ENCODE measurements around the gene TMPRSS6. TPM values are rescaled to one million over a fixed set of nuclear protein-coding genes. Genes with fewer than 3 reads are reported as not detected.

TMPRSS6 gene
- total and polyA plus RNA-seq, 2 donors (not counting 1 experiment from before 2014, with no cell fraction given), result 0.03 TPM; not detected in 1

- Mint-ChIP-seq H3K4me1 (peaks cover 22% of the 10 kb centered on the region), H3K4me3 (peak overlapping the region; percentile 10), H3K27ac (no peak overlapping the region), H3K9me3 (ENCODE audit: insufficient read depth) (peaks cover 3% of the 10 kb centered on the region), H3K27me3 (no peaks in the 10 kb centered on the region)
- DNase-seq (no peak), ATAC-seq (ENCODE audit: low read depth) (no peak)
- WGBS (ENCODE audit: insufficient coverage), result 50% methylated on average over 17 of the region's 17 CpGs
- Histone ChIP-seq H3K4me3 (ENCODE audit: control extremely low read depth in 1 of 5, extremely low read depth in 1 of 5, insufficient read depth in 1 of 5, low read depth in 2 of 5, low read length in 4 of 5) (no peak overlapping the region), H3K9ac (ENCODE audit: low read length) (no peak overlapping the region), H4K20me1 (ENCODE audit: control insufficient read depth, insufficient read depth, low read length, poor library complexity, severe bottlenecking) (no peaks in the 10 kb centered on the region), H3K79me2 (ENCODE audit: control insufficient read depth, insufficient read depth, low read length) (no peaks in the 10 kb centered on the region), H3K9me3 (ENCODE audit: control extremely low read depth in 1 of 3, control insufficient read depth in 2 of 3, insufficient read depth in 1 of 3, low read length in 2 of 3) (no peaks in the 10 kb centered on the region), H3K27ac (ENCODE audit: low read length in 2 of 2) (no peak overlapping the region), H3K4me1 (ENCODE audit: control insufficient read depth in 2 of 2, insufficient read depth in 2 of 2, low read length in 2 of 2) (peaks cover 0 to 20% of the 10 kb centered on the region in 2 donors), H3K27me3 (replicated peaks in 1 of 4; ENCODE audit: control extremely low read depth in 1 of 4, control insufficient read depth in 3 of 4, insufficient read depth in 4 of 4, low read length in 3 of 4) (no peaks in the 10 kb centered on the region), H2AFZ (ENCODE audit: insufficient read depth, low read depth, low read length, poor library complexity, severe bottlenecking) (no peak overlapping the region), H3K4me2 (replicated peaks; ENCODE audit: low read depth, low read length, poor library complexity, severe bottlenecking) (peak overlapping the region; percentile 3), H3K36me3 (replicated peaks in 1 of 2; ENCODE audit: control extremely low read depth in 1 of 2, control insufficient read depth in 1 of 2, extremely low read depth in 1 of 2, insufficient read depth in 2 of 2, low read length in 1 of 2) (no peaks in the 10 kb centered on the region)
- ChIA-PET CTCF (interaction anchor here (0.7 to 1.2 kb wide), 4 partner anchors 16 to 104 kb away, joined by 3 to 4 read pairs (median 4); no protein-coding TSS in a partner anchor), POLR2A (interaction anchor here (0.9 to 1.2 kb wide), 2 partner anchors 26 to 49 kb away, joined by 3 read pairs; no protein-coding TSS in a partner anchor)
- TF ChIP-seq EZH2 (IDR thresholded peaks at IDR 0.05; ENCODE audit: borderline replicate concordance, insufficient read depth, low read depth, low read length, poor library complexity, severe bottlenecking) (no peak), CTCF (IDR thresholded peaks at IDR 0.05) (no peak)
- intact Hi-C loops (cut with micrococcal nuclease), result no loop called here
Measured at GRCh38 chr22:37148031-37148651, 38.6 kb upstream of the TMPRSS6 start.
